ENCODE measurements around the gene ORMDL2. TPM values are rescaled to one million over a fixed set of nuclear protein-coding genes. Genes with fewer than 3 reads are reported as not detected.

Gene ORMDL2
- total and polyA plus RNA-seq, 2 experiments from 2014 or later: 18.0 to 55.1 TPM

DNA sequence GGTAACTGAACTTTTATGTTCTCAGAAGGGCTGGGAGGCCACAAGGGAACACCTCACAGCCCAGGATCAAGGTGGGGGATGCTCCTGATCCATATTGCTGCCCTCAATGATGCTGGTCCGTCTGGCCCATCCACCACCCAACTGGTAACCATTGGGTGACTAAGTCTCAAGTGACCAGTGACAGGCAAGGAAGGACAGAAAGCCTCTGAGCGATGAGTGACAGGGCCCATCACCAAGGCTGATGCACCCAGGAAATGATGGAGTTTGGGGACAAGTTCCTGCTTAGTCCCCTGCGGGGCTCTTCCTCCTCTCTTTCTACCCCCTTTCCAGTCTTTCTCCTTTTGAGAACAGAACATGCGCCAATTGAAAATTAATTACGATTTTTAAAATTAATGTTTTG is 27.5 kb downstream of the ORMDL2 start (continued):
- TF ChIP-seq EZH2 (IDR thresholded peaks at IDR 0.05; ENCODE audit: low read depth, unreplicated experiment): no peak
- TF ChIP-seq, protein P1, sequence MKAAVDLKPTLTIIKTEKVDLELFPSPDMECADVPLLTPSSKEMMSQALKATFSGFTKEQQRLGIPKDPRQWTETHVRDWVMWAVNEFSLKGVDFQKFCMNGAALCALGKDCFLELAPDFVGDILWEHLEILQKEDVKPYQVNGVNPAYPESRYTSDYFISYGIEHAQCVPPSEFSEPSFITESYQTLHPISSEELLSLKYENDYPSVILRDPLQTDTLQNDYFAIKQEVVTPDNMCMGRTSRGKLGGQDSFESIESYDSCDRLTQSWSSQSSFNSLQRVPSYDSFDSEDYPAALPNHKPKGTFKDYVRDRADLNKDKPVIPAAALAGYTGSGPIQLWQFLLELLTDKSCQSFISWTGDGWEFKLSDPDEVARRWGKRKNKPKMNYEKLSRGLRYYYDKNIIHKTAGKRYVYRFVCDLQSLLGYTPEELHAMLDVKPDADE (IDR thresholded peaks at IDR 0.05): no peak
- TF ChIP-seq, protein P2, sequence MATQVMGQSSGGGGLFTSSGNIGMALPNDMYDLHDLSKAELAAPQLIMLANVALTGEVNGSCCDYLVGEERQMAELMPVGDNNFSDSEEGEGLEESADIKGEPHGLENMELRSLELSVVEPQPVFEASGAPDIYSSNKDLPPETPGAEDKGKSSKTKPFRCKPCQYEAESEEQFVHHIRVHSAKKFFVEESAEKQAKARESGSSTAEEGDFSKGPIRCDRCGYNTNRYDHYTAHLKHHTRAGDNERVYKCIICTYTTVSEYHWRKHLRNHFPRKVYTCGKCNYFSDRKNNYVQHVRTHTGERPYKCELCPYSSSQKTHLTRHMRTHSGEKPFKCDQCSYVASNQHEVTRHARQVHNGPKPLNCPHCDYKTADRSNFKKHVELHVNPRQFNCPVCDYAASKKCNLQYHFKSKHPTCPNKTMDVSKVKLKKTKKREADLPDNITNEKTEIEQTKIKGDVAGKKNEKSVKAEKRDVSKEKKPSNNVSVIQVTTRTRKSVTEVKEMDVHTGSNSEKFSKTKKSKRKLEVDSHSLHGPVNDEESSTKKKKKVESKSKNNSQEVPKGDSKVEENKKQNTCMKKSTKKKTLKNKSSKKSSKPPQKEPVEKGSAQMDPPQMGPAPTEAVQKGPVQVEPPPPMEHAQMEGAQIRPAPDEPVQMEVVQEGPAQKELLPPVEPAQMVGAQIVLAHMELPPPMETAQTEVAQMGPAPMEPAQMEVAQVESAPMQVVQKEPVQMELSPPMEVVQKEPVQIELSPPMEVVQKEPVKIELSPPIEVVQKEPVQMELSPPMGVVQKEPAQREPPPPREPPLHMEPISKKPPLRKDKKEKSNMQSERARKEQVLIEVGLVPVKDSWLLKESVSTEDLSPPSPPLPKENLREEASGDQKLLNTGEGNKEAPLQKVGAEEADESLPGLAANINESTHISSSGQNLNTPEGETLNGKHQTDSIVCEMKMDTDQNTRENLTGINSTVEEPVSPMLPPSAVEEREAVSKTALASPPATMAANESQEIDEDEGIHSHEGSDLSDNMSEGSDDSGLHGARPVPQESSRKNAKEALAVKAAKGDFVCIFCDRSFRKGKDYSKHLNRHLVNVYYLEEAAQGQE (IDR thresholded peaks at IDR 0.05; ENCODE audit: unreplicated experiment): no peak
- TF ChIP-seq, protein P3, sequence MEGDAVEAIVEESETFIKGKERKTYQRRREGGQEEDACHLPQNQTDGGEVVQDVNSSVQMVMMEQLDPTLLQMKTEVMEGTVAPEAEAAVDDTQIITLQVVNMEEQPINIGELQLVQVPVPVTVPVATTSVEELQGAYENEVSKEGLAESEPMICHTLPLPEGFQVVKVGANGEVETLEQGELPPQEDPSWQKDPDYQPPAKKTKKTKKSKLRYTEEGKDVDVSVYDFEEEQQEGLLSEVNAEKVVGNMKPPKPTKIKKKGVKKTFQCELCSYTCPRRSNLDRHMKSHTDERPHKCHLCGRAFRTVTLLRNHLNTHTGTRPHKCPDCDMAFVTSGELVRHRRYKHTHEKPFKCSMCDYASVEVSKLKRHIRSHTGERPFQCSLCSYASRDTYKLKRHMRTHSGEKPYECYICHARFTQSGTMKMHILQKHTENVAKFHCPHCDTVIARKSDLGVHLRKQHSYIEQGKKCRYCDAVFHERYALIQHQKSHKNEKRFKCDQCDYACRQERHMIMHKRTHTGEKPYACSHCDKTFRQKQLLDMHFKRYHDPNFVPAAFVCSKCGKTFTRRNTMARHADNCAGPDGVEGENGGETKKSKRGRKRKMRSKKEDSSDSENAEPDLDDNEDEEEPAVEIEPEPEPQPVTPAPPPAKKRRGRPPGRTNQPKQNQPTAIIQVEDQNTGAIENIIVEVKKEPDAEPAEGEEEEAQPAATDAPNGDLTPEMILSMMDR (conservative IDR thresholded peaks at IDR 0.05; ENCODE audit: low read depth in 2 of 2): no peak
- no peak for TF ChIP-seq NANOG (IDR thresholded peaks at IDR 0.05; ENCODE audit: borderline replicate concordance)

DNA sequence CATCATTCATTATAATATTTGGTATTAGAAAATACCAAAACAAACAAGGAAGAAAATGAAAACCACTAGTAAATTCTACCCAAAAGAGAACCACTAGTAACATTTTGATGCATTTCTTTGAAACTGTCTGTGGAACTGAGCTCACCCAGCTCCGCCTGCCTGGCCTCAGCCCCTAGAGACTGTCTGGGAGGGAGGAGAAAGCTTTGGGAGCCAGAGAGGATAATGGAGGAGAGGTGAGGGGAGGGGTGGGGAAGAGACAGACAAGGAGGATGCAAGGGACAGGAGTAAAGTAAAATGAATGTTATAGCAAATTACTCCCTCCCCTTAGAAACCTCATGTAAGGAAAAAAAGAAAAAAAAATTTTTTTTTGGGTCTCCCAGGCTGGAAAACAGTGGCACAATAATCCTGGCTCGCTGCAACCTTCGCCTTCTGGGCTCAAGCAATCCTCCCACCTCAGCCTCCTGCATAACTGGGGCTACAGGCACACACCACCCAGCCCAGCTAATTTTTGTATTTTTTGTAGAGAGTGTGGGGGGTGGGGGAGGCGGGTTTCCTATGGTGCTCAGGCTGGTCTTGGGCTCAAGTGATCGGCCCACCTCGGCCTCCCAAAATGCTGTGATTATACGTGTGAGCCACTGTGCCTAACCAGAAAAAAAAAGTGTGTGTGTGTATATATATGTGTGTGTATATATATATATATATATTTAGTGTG is 28.1 kb downstream of the ORMDL2 start:
- Histone ChIP-seq H2AFZ (peak overlapping the region; percentile 59; the same call in 1 of the 2 replicates), H3K4me1 (ENCODE audit: insufficient read depth) (peaks cover 8% of the 10 kb centered on the region; the same call in 1 of the 2 replicates), H3K4me3 (no peak overlapping the region), H4K20me1 (replicated peaks; ENCODE audit: insufficient read depth) (no peaks in the 10 kb centered on the region), H3K36me3 (ENCODE audit: insufficient read depth) (no peaks in the 10 kb centered on the region), H3K9me2 (ENCODE audit: insufficient read depth) (peaks cover 4% of the 10 kb centered on the region; the same call in 1 of the 2 replicates), H3K79me2 (replicated peaks; ENCODE audit: insufficient read depth) (no peaks in the 10 kb centered on the region), H3K4me2 (no peak overlapping the region), H3K27me3 (ENCODE audit: insufficient read depth) (no peaks in the 10 kb centered on the region), H3K27ac (ENCODE audit: low read depth) (no peak overlapping the region), H3F3A (replicated peaks; ENCODE audit: low read depth) (0 out of 2 replicates have a peak, but pooled peaks cover 3% of the 10 kb centered on the region)
- H3K9me3 Mint-ChIP-seq: no peaks in the 10 kb centered on the region
- H3K27me3 Mint-ChIP-seq (ENCODE audit: insufficient read depth, low read depth, poor library complexity): peaks cover 17% of the 10 kb centered on the region
- DNase-seq (ENCODE audit: low spot score): no peak
- H3K4me1 Mint-ChIP-seq: peaks cover 30% of the 10 kb centered on the region
- no peak for ATAC-seq
- H3K4me3 Mint-ChIP-seq: no peak overlapping the region
- no peak overlapping the region for H3K27ac Mint-ChIP-seq
- H3K36me3 Mint-ChIP-seq (ENCODE audit: low read depth): no peaks in the 10 kb centered on the region; the same call in 1 of the 3 replicates
- no peak for TF ChIP-seq CREB1 (CRISPR knock-in tag; IDR thresholded peaks at IDR 0.05; ENCODE audit: low read depth)
- TF ChIP-seq, protein P3 (conservative IDR thresholded peaks at IDR 0.05; ENCODE audit: low read depth in 2 of 2): no peak
- TF ChIP-seq POLR2AphosphoS5 (IDR thresholded peaks at IDR 0.05; ENCODE audit: low read depth): no peak
- no peak for TF ChIP-seq EZH2phosphoT487 (IDR thresholded peaks at IDR 0.05; ENCODE audit: unreplicated experiment)
- TF ChIP-seq, protein P2 (IDR thresholded peaks at IDR 0.05; ENCODE audit: unreplicated experiment): no peak
- TF ChIP-seq, protein P1 (IDR thresholded peaks at IDR 0.05): no peak
- TF ChIP-seq NANOG (IDR thresholded peaks at IDR 0.05; ENCODE audit: borderline replicate concordance): no peak
- TF ChIP-seq ZNF114 (CRISPR knock-in tag; IDR thresholded peaks at IDR 0.05): no peak
- no peak for TF ChIP-seq ZNF331 (CRISPR knock-in tag; IDR thresholded peaks at IDR 0.05; ENCODE audit: low read depth)
- no peak for TF ChIP-seq EZH2 (IDR thresholded peaks at IDR 0.05; ENCODE audit: low read depth, unreplicated experiment)
- no peak for TF ChIP-seq STAT1 (IDR thresholded peaks at IDR 0.05; ENCODE audit: unreplicated experiment)
